ENCODE measurements around the gene OR2T6.

OR2T6 gene, protein sequence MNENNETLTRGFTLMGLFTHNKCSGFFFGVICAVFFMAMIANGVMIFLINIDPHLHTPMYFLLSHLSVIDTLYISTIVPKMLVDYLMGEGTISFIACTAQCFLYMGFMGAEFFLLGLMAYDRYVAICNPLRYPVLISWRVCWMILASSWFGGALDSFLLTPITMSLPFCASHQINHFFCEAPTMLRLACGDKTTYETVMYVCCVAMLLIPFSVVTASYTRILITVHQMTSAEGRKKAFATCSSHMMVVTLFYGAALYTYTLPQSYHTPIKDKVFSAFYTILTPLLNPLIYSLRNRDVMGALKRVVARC

DNA sequence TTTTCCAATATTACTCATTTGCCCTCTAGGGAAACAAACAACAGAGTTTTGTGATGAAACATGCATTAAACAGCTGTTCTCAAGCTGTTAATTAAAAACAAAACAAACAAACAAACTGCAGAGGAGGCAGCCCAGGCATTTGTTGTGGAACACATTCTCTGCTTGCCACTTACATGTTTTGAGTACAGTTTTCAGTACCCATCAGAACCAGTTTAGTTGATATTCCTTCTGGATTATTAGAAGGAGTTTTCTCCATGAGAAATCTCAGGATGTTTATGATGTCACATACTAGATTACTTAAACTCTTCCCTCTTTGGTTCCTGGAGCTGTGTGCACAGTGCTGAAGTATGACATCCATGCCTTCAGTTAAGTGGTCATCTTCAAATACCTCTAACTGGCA, at the start of gene OR2T6:
Gene OR2T6 (plus strand): TSS at position 301 of the 400 bp plus-strand sequence. CDS start 11,863 bp downstream, outside the sequence.
- TF ChIP-seq, protein P1, sequence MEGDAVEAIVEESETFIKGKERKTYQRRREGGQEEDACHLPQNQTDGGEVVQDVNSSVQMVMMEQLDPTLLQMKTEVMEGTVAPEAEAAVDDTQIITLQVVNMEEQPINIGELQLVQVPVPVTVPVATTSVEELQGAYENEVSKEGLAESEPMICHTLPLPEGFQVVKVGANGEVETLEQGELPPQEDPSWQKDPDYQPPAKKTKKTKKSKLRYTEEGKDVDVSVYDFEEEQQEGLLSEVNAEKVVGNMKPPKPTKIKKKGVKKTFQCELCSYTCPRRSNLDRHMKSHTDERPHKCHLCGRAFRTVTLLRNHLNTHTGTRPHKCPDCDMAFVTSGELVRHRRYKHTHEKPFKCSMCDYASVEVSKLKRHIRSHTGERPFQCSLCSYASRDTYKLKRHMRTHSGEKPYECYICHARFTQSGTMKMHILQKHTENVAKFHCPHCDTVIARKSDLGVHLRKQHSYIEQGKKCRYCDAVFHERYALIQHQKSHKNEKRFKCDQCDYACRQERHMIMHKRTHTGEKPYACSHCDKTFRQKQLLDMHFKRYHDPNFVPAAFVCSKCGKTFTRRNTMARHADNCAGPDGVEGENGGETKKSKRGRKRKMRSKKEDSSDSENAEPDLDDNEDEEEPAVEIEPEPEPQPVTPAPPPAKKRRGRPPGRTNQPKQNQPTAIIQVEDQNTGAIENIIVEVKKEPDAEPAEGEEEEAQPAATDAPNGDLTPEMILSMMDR (IDR thresholded peaks at IDR 0.05; ENCODE audit: extremely low read depth, missing control alignments), result no peak

DNA sequence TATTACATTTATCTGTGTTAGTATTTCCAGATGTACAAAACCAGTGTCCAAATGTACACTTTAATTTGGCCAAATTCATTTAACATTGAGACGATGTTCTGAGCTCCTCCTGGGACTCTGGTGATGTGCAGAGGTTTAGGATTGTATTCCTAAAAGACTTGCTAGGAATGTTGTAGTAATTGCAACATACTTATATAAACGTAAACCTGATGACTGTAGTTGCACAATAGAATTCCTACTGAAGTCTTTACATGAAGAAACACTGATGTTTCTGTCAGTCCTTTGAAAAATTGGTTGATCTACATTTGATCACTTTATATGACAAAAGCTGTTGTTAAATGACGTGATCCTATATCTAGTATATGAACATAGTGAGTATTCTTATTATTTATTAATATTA, 32.1 kb upstream of the OR2T6 start:
- no peak for DNase-seq (ENCODE audit: low spot score)
- TF ChIP-seq, protein P1 (IDR thresholded peaks at IDR 0.05; ENCODE audit: extremely low read depth, missing control alignments), result no peak

More for the DNA sequence above, at the start of gene OR2T6:
- no peak for DNase-seq (ENCODE audit: low spot score)

DNA sequence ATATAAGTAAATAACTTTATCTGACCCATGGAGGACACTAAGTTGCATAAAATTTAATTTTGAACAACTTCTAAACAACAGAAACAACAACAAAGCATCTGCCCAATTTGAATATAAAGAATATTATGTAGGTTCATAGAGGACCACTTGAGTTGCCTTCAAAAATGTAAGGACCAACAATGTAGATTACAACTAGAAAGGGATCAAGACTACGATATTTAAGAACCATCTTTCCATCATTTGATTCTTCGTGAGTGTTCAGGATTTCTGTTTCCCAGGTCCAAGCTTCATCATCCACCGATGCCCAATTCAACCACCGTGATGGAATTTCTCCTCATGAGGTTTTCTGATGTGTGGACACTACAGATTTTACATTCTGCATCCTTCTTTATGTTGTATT, 27.1 kb upstream of the OR2T6 start, which contains the start of gene OR14C36:
Gene OR14C36 (plus strand): TSS at position 301 of the 400 bp plus-strand sequence. CDS start 0 bp downstream, at position 301.
- DNase-seq (ENCODE audit: low spot score), result no peak
- TF ChIP-seq, protein P1 (IDR thresholded peaks at IDR 0.05; ENCODE audit: extremely low read depth, missing control alignments), result no peak

DNA sequence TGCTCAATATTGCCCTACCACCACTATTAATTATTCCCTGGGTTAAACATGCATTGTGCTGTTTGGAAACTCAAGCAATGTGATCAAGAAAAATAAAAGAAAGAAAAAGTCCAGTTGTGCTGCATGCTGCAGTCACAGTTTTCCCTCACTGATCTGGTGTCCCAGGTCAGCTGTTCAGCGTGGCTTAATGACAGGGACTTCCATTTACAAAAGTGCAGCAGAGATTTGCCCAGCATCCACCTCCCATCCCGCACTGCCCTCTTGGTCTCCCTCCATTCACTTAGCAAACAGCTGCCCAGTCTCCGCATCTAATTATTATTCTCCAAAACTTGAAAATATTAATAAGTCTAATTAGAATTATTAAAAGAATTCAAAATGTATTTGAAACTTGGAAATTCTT, 16.1 kb upstream of the OR2T6 start:
- TF ChIP-seq, protein P1 (IDR thresholded peaks at IDR 0.05; ENCODE audit: extremely low read depth, missing control alignments), result no peak
- no peak for DNase-seq (ENCODE audit: low spot score)

DNA sequence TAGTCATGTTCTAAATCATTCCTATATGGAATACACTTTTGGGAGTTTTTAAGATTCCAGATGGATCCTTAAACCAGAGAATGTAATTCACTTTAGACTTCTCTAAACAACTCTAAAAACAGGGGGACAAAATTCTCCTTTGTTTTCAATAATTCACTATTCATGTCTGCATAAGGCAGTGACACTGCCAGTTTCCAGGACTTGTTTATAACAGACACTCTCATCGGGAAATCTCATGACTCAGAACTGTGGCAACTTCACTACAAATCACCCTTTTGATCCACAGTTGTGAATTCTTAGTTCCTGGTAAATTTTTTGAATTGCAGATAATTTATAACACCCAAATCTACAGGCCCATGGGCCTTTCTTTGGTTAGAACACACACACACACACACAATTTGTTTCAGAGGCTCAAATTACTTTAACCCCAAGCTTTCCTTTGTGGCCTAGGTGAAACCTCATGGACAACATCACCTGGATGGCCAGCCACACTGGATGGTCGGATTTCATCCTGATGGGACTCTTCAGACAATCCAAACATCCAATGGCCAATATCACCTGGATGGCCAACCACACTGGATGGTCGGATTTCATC, 14.3 kb upstream of the OR2T6 start, which contains the start of gene OR2T4:
Gene OR2T4 (plus strand): TSS at position 545 of the 595 bp plus-strand sequence. CDS start 0 bp downstream, at position 545.
- TF ChIP-seq, protein P1 (IDR thresholded peaks at IDR 0.05; ENCODE audit: extremely low read depth, missing control alignments), result no peak
- no peak for DNase-seq (ENCODE audit: low spot score)

DNA sequence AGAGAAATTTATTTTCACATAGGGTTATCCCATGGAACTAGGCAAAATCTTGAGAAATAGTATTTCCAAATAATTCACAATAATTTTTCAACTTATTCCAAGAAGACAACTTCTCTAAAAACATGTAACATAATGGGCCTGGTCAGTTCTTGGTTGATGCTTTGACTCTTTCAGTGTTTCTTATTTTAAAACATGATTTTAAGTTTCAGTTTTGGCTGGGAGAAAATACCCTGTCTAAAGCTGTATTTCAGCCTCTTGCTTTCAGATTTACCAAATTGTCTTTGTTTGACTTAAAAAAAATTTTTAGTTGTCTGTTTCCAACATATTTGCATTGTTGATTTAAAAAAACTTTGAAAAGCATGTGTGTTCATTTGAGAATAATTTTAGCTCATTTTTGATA, 8.9 kb upstream of the OR2T6 start:
- DNase-seq (ENCODE audit: low spot score), result no peak
- TF ChIP-seq, protein P1 (IDR thresholded peaks at IDR 0.05; ENCODE audit: extremely low read depth, missing control alignments), result no peak

DNA sequence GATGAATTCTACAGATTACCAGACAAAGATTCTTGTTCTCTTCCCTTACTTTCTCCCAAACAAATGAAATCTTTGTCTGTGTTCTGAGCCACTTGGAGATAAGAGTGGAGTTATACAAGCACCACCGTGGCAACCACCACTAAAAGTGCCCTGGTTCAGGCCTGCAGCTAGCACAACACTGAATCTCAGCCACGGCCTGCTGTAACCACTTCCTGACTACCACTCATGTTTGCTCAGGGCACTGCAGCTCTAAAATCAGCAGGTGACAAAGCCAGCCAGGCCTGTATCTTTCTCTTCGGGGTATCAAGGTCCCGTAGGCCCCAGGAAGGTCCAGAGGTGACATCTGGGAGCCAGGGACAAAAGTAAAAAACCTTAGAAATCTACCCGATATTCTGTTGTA, 3.2 kb upstream of the OR2T6 start:
- TF ChIP-seq, protein P1 (IDR thresholded peaks at IDR 0.05; ENCODE audit: extremely low read depth, missing control alignments), result no peak
- DNase-seq (ENCODE audit: low spot score), result no peak

All from GM20000 (cell line).